Tibial artery (tissue), 4 donors: ENCODE results near the gene TTYH1.

Source experiments
- DNase-seq, 2 donors: peaks; one replicate each; pipeline ENCODE4 v3.0.0-alpha.2; 2019
- H3K27ac ChIP-seq, 2 donors: fragments of 200-600 bp; sonication (generic) in 1 of 2; 1 replicate in 1 of 2; 2 replicates in 1 of 2; pipeline ENCODE4 v1.5.1; 2018 to 2019; ENCODE audit warnings: mild to moderate bottlenecking in 1 of 2
- H3K27me3 ChIP-seq, 2 donors: fragments of 200-600 bp; sonication (generic) in 1 of 2; one replicate each; pipeline versions ENCODE4 v1.5.1 to v1.6.0; 2016 to 2019
- H3K36me3 ChIP-seq, 3 donors: fragments of 200-600 bp; sonication (generic) in 2 of 3; one replicate each; pipeline ENCODE4 v1.5.1; 2016 to 2019; ENCODE audit warnings: mild to moderate bottlenecking in 2 of 3
- H3K4me1 ChIP-seq, 4 donors: fragments of 200-600 bp; sonication (generic) in 2 of 4; 1 replicate in 3 of 4; 2 replicates in 1 of 4; pipeline ENCODE4 v1.5.1; 2016 to 2019
- H3K4me3 ChIP-seq, 2 donors: fragments of 200-600 bp; sonication (generic) in 1 of 2; 1 replicate in 1 of 2; 2 replicates in 1 of 2; pipeline ENCODE4 v1.5.1; 2018 to 2019; ENCODE audit warnings: mild to moderate bottlenecking in 2 of 2
- H3K9me3 ChIP-seq, 3 donors: fragments of 200-600 bp; sonication (generic) in 1 of 3; one replicate each; pipeline ENCODE4 v1.5.1; 2016 to 2019
- intact Hi-C: fragments of 100-400 bp; cut with DNase I; formaldehyde crosslinking; loops from one replicate; pipeline ENCODE4 v1.15.0; 2023; ENCODE audit warnings: low total_unique reads
- TF ChIP-seq, protein P1 (sequence below), 2 experiments: fragments of 200-600 bp in 1 of 2; fragments of 450-650 bp in 1 of 2; IDR thresholded peaks; one replicate each; pipeline ENCODE4 v1.5.1; 2017 to 2019; ENCODE audit warnings: antibody characterized with exemption in 2 of 2, mild to moderate bottlenecking in 1 of 2, moderate library complexity in 1 of 2

The TTYH1 gene

DNA sequence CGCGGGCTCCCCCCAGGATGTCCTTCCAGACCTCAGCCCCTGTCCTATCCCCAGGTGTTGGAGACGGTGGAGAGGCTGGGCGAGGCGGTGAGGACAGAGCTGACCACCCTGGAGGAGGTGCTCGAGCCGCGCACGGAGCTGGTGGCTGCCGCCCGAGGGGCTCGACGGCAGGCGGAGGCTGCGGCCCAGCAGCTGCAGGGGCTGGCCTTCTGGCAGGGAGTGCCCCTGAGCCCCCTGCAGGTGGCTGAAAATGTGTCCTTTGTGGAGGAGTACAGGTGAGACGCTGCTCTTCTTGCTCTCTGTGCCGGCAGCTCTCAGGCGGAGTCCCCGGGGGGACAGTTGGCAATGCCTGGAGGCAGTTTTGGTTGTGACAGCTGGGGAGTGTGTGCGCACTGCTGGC, 6.9 kb downstream of the TTYH1 start:
- TF ChIP-seq, protein P1, sequence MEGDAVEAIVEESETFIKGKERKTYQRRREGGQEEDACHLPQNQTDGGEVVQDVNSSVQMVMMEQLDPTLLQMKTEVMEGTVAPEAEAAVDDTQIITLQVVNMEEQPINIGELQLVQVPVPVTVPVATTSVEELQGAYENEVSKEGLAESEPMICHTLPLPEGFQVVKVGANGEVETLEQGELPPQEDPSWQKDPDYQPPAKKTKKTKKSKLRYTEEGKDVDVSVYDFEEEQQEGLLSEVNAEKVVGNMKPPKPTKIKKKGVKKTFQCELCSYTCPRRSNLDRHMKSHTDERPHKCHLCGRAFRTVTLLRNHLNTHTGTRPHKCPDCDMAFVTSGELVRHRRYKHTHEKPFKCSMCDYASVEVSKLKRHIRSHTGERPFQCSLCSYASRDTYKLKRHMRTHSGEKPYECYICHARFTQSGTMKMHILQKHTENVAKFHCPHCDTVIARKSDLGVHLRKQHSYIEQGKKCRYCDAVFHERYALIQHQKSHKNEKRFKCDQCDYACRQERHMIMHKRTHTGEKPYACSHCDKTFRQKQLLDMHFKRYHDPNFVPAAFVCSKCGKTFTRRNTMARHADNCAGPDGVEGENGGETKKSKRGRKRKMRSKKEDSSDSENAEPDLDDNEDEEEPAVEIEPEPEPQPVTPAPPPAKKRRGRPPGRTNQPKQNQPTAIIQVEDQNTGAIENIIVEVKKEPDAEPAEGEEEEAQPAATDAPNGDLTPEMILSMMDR (IDR thresholded peaks at IDR 0.05) = no peak
- H3K9me3 ChIP-seq = no peaks in the 10 kb centered on the region
- no peak overlapping the region for H3K27ac ChIP-seq
- peaks cover 0 to 12% (median 6%) of the 10 kb centered on the region in 4 donors for H3K4me1 ChIP-seq
- DNase-seq = no peak
- no peak overlapping the region for H3K4me3 ChIP-seq
- no peaks in the 10 kb centered on the region for H3K36me3 ChIP-seq
- intact Hi-C loops = no loop called here
- H3K27me3 ChIP-seq = peaks cover 0 to 78% of the 10 kb centered on the region in 2 donors

DNA sequence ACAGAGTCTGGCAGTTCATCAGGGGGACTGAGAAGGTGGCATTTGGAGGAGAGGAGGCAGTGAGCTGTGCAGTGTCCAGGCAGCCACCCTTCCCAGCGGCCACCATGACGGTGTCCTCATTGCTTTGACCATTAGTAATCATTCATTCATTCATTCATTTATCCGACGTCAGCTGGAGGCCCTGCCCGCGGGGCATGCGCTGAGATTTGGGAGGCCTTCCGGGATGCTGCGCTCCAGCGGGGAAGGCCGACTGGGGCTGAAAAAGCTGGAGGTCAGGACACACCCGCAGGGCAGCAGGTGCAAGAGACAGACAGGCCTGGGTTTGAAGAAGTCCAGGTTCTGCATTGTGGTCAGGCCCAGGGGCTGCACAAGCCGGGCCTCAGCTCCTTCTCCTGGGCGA, 8.9 kb downstream of the TTYH1 start:
- H3K36me3 ChIP-seq = no peaks in the 10 kb centered on the region
- H3K9me3 ChIP-seq = no peaks in the 10 kb centered on the region
- TF ChIP-seq, protein P1 (IDR thresholded peaks at IDR 0.05) = no peak
- H3K27me3 ChIP-seq = peaks cover 6 to 71% of the 10 kb centered on the region in 2 donors
- no peak overlapping the region for H3K4me3 ChIP-seq
- intact Hi-C loops = no loop called here
- peaks cover 0 to 12% (median 6%) of the 10 kb centered on the region in 4 donors for H3K4me1 ChIP-seq
- no peak overlapping the region for H3K27ac ChIP-seq
- no peak for DNase-seq

GRCh38 chr19:54424660-54425381, 9.6 kb downstream of the TTYH1 start:
- H3K4me3 ChIP-seq = no peak overlapping the region
- no peaks in the 10 kb centered on the region for H3K9me3 ChIP-seq
- intact Hi-C loops = no loop called here
- no peak for DNase-seq
- H3K4me1 ChIP-seq = peaks cover 0 to 13% (median 6%) of the 10 kb centered on the region in 4 donors
- H3K36me3 ChIP-seq = no peaks in the 10 kb centered on the region
- TF ChIP-seq, protein P1 (IDR thresholded peaks at IDR 0.05) = no peak
- H3K27ac ChIP-seq = no peak overlapping the region
- peaks cover 11 to 71% of the 10 kb centered on the region in 2 donors for H3K27me3 ChIP-seq

GRCh38 chr19:54425382-54425723, 10.1 kb downstream of the TTYH1 start:
- Histone ChIP-seq H3K27me3 (peaks cover 15 to 71% of the 10 kb centered on the region in 2 donors), H3K9me3 (no peaks in the 10 kb centered on the region), H3K4me1 (peaks cover 0 to 13% (median 9%) of the 10 kb centered on the region in 4 donors), H3K27ac (no peak overlapping the region), H3K36me3 (no peaks in the 10 kb centered on the region), H3K4me3 (no peak overlapping the region)
- DNase-seq = no peak
- intact Hi-C loops = no loop called here
- TF ChIP-seq, protein P1 (IDR thresholded peaks at IDR 0.05) = no peak

GRCh38 chr19:54426291-54426931, 11.1 kb downstream of the TTYH1 start:
- intact Hi-C loops = no loop called here
- H3K4me3 ChIP-seq = no peak overlapping the region
- H3K4me1 ChIP-seq = peaks cover 0 to 16% (median 11%) of the 10 kb centered on the region in 4 donors
- H3K27ac ChIP-seq = no peak overlapping the region
- TF ChIP-seq, protein P1 (IDR thresholded peaks at IDR 0.05) = no peak
- H3K27me3 ChIP-seq = peaks cover 15 to 71% of the 10 kb centered on the region in 2 donors
- no peaks in the 10 kb centered on the region for H3K36me3 ChIP-seq
- DNase-seq = no peak
- no peaks in the 10 kb centered on the region for H3K9me3 ChIP-seq
